Measurements from ENCODE around the gene TNFAIP3.
"Not testable (repeated sequence)": the region's sequence is repeated elsewhere in the genome, so short reads cannot be mapped to it uniquely, and the experiment has no call there.

Gene TNFAIP3

DNA sequence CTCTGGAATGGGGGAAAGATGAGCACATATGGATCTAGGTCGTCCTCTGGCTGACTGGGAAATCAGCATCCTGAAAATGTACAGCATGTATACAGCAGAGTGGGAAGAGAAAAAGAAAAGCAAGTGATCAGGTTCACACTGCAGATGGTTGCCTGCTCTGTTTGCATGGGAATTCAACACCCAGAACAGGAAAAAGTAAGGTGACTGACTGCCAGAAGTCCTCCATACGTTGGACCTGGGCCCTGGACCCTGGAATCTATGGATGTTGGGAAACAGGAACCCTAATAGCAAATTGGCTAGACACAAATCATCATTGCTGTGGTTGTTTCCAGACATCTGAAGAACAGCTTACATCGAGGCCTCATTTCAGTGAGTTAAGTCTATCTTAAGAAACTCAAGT, 30.3 kb upstream of the TNFAIP3 start:
- Histone ChIP-seq H3K36me3 (replicated peaks) (no peaks in the 10 kb centered on the region), H3K4me3 (ENCODE audit: low read depth, low read length) (no peak overlapping the region), H3K27ac (no peak overlapping the region), H3K27me3 (replicated peaks) (no peaks in the 10 kb centered on the region)
- in situ Hi-C loops (cut with HindIII; ENCODE audit: low pct_ligation_motif_present, low sequenced_read_pairs), result no loop called here
- DNase-seq, result no peak
- TF ChIP-seq, protein P1, sequence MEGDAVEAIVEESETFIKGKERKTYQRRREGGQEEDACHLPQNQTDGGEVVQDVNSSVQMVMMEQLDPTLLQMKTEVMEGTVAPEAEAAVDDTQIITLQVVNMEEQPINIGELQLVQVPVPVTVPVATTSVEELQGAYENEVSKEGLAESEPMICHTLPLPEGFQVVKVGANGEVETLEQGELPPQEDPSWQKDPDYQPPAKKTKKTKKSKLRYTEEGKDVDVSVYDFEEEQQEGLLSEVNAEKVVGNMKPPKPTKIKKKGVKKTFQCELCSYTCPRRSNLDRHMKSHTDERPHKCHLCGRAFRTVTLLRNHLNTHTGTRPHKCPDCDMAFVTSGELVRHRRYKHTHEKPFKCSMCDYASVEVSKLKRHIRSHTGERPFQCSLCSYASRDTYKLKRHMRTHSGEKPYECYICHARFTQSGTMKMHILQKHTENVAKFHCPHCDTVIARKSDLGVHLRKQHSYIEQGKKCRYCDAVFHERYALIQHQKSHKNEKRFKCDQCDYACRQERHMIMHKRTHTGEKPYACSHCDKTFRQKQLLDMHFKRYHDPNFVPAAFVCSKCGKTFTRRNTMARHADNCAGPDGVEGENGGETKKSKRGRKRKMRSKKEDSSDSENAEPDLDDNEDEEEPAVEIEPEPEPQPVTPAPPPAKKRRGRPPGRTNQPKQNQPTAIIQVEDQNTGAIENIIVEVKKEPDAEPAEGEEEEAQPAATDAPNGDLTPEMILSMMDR (IDR thresholded peaks at IDR 0.05; ENCODE audit: low read depth, low read length, missing control alignments), result no peak

DNA sequence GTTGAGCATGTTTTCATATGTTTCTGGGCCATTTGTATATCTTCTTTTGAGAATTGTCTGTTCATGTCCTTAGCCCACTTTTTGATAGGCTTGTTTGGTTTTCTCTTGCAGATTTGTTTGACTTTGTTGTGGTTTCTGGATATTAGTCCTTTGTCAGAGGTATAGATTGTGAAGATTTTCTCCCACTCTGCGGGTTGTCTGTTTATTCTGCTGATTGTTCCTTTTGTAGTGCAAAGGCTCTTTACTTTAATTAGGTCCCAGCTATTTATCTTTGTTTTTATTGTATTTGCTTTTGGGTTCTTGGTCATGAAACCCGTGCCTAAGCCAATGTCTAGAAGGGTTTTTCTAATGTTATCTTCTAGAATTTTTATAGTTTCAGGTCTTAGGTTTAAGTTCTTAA, 29.0 kb upstream of the TNFAIP3 start:
- H3K36me3 ChIP-seq (replicated peaks); in situ Hi-C loops (cut with HindIII; ENCODE audit: low pct_ligation_motif_present, low sequenced_read_pairs); H3K27me3 ChIP-seq (replicated peaks); H3K27ac ChIP-seq; H3K4me3 ChIP-seq (ENCODE audit: low read depth, low read length); DNase-seq: not testable (repeated sequence)

DNA sequence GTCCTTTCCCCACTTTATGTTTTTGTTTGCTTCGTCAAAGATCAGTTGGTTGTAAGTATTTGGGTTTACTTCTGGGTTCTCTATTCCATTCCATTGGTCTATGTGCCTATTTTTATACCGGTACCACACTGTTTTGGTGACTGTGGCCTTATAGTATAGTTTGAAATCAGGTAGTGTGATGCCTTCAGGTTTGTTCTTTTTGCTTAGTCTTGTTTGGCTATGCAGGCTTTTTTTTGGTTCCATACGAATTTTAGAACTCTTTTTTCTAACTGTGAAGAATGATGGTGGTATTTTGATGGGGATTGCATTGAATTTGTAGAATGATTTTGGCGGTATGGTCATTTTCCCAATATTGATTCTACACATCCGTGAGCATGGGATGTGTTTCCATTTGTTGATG, 28.5 kb upstream of the TNFAIP3 start:
- H3K27ac ChIP-seq; H3K36me3 ChIP-seq (replicated peaks); in situ Hi-C loops (cut with HindIII; ENCODE audit: low pct_ligation_motif_present, low sequenced_read_pairs); H3K27me3 ChIP-seq (replicated peaks); H3K4me3 ChIP-seq (ENCODE audit: low read depth, low read length); DNase-seq: not testable (repeated sequence)

DNA sequence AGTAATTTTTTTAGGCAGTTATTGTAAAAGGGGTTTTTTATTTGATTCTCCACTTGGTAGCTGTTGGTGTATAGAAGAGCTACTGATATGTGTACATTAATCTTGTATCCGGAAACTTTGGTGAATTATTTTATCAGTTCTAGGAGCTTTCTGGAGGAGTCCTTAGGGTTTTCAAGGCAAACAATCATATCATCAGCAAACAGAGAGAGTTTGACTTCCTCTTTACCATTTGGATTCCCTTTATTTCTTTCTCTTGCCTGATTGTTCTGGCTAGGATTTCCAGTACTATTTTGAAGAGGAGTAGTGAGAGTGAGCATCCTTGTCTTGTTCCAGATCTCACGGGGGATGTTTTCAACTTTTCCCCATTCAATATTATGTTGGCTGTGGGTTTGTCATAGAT, 28.0 kb upstream of the TNFAIP3 start:
- no peak for DNase-seq
- Histone ChIP-seq H3K27ac (no peak overlapping the region), H3K36me3 (replicated peaks) (no peaks in the 10 kb centered on the region), H3K27me3 (replicated peaks) (no peaks in the 10 kb centered on the region), H3K4me3 (ENCODE audit: low read depth, low read length) (no peak overlapping the region)
- TF ChIP-seq, protein P1 (IDR thresholded peaks at IDR 0.05; ENCODE audit: low read depth, low read length, missing control alignments), result no peak
- in situ Hi-C loops (cut with HindIII; ENCODE audit: low pct_ligation_motif_present, low sequenced_read_pairs), result no loop called here

DNA sequence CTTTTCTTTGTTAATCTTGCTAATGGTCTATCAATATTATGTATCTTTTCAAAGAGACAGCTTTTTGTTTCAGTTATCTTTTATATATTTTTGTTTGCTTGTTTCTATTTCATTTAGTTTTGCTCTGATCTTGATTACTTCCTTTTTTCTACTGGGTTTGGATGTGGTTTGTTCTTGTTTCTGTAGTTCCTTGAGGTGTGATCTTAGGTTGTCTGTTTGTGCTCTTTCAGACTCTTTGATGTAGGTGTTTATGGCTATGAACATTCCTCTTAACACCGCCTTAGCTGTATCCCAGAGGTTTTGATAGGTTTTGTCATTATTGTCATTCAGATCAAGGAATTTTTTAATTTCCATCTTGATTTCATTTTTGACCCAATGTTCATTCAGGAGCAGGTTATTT, 26.8 kb upstream of the TNFAIP3 start:
- Histone ChIP-seq H3K36me3 (replicated peaks) (no peaks in the 10 kb centered on the region), H3K4me3 (ENCODE audit: low read depth, low read length) (no peak overlapping the region), H3K27ac (no peak overlapping the region), H3K27me3 (replicated peaks) (no peaks in the 10 kb centered on the region)
- no peak for DNase-seq
- in situ Hi-C loops (cut with HindIII; ENCODE audit: low pct_ligation_motif_present, low sequenced_read_pairs), result no loop called here
- TF ChIP-seq, protein P1 (IDR thresholded peaks at IDR 0.05; ENCODE audit: low read depth, low read length, missing control alignments), result no peak

DNA sequence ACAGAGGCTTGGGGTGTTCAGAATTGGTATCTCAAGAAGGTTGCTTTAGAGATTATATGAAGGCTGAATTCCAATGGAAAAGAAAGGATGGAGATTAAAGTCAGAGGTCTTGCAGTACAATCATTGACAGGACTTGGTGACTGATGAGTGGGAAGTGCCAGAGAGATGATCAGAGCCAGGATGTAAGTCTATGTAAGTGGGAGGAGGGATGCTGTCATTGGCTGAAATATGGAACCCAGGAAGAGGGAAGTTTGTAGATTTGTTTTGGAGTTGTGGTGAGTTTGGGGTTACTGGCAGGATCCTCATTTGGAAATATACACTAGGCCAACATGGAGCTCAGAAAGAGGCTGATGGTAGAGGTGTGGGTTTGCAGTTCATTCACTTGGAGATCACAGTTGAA, 23.8 kb upstream of the TNFAIP3 start:
- TF ChIP-seq, protein P1 (IDR thresholded peaks at IDR 0.05; ENCODE audit: low read depth, low read length, missing control alignments), result no peak
- no peak for DNase-seq
- in situ Hi-C loops (cut with HindIII; ENCODE audit: low pct_ligation_motif_present, low sequenced_read_pairs), result no loop called here

DNA sequence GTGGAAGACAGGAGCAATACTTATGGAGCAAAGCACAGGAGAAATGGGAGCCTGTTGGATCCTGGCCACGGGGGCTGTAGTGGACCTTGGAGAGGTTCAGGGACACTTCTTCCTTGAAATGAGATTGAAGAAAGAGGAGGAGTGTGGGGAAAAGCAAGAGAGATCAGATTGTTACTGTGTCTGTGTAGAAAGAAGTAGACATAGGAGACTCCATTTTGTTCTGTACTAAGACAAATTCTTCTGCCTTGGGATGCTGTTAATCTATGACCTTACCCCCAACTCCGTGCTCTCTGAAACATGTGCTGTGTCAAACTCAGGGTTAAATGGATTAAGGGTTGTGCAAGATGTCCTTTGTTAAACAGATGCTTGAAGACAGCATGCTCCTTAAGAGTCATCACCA, 22.7 kb upstream of the TNFAIP3 start:
- H3K27ac ChIP-seq; in situ Hi-C loops (cut with HindIII; ENCODE audit: low pct_ligation_motif_present, low sequenced_read_pairs); H3K4me3 ChIP-seq (ENCODE audit: low read depth, low read length); H3K27me3 ChIP-seq (replicated peaks); H3K36me3 ChIP-seq (replicated peaks); DNase-seq: not testable (repeated sequence)

More for the DNA sequence above, 23.8 kb upstream of the TNFAIP3 start:
- H3K4me3 ChIP-seq (ENCODE audit: low read depth, low read length), result no peak overlapping the region
- H3K36me3 ChIP-seq (replicated peaks), result no peaks in the 10 kb centered on the region
- no peak overlapping the region for H3K27ac ChIP-seq
- no peaks in the 10 kb centered on the region for H3K27me3 ChIP-seq (replicated peaks)

DNA sequence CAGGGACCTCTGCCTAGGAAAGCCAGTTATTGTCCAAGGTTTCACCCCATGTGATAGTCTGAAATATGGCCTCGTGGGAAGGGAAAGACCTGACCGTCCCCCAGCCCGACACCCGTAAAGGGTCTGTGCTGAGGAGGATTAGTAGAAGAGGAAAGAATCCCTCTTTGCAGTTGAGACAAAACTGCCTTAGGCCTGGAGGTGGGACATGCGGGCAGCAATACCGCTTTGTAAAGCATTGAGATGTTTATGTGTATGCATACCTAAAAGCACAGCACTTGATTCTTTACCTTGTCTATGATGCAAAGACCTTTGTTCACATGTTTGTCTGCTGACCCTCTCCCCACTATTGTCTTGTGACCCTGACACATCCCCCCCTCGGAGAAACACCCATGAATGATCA, 22.3 kb upstream of the TNFAIP3 start:
- H3K27ac ChIP-seq; H3K36me3 ChIP-seq (replicated peaks); DNase-seq: not testable (repeated sequence)

More for the DNA sequence above, 22.3 kb upstream of the TNFAIP3 start:
- H3K4me3 ChIP-seq (ENCODE audit: low read depth, low read length); H3K27me3 ChIP-seq (replicated peaks); in situ Hi-C loops (cut with HindIII; ENCODE audit: low pct_ligation_motif_present, low sequenced_read_pairs): not testable (repeated sequence)

Data from brain microvascular endothelial cell (primary cell).